Activated CD8-positive, alpha-beta memory T cell treated with anti-CD3 and anti-CD28 coated beads for 36 hours (primary cell): ENCODE data around the gene MED15. TPM values are rescaled to one million over a fixed set of nuclear protein-coding genes. Genes with fewer than 3 reads are reported as not detected.

Experiments used
- CTCF ChIA-PET: fragments of 350-600 bp; sonication (Branson Sonifier 250); formaldehyde crosslinking; loops from one replicate; lab custom pipeline; 2021; ENCODE audit warnings: antibody characterized with exemption; lab: Charles Lee
- POLR2A ChIA-PET: fragments of 350-600 bp; sonication (Branson Sonifier 250); formaldehyde crosslinking; loops from one replicate; lab custom pipeline; 2021; ENCODE audit warnings: antibody characterized with exemption; lab: Charles Lee
- total RNA-seq, 2 experiments: library from RNA; stranded (reverse); gene quantifications; one replicate each; pipeline ENCODE4 v1.2.3, GENCODE V29; 2021

The MED15 gene
- total RNA-seq, 2 experiments from 2014 or later, result 84.2 to 90.1 TPM

GRCh38 chr22:20569059-20570058 lies 61.9 kb downstream of the MED15 start:
- ChIA-PET CTCF (interaction anchor here (1.3 to 2.4 kb wide), 7 partner anchors 12 to 96 kb away, joined by 3 to 10 read pairs (median 4); no protein-coding TSS in a partner anchor), POLR2A (interaction anchor here (1.6 kb wide), 1 partner anchor 62 kb away, joined by 5 read pairs; the partner anchor contains the start of gene MED15)

GRCh38 chr22:20571078-20571503 lies 63.7 kb downstream of the MED15 start:
- CTCF ChIA-PET, result interaction anchor here (1.0 to 2.6 kb wide), 8 partner anchors 14 to 252 kb away, joined by 3 to 11 read pairs (median 4); partner anchors contain the start of genes DGCR6L and MED15
- POLR2A ChIA-PET, result no interaction called here

- POLR2A ChIA-PET, result no interaction called here
- CTCF ChIA-PET, result interaction anchor here (1.0 to 2.6 kb wide), 10 partner anchors 12 to 252 kb away, joined by 3 to 11 read pairs (median 3); partner anchors contain the start of genes DGCR6L and MED15
Measured at GRCh38 chr22:20571531-20572007, 64.2 kb downstream of the MED15 start.

- ChIA-PET POLR2A (no interaction called here), CTCF (interaction anchor here (0.6 to 2.6 kb wide), 7 partner anchors 11 to 80 kb away, joined by 3 to 11 read pairs (median 3); partner anchors contain the start of gene MED15)
Measured at GRCh38 chr22:20572132-20572802, 64.9 kb downstream of the MED15 start.

- ChIA-PET POLR2A (no interaction called here), CTCF (interaction anchor here (1.3 kb wide), 1 partner anchor 35 kb away, joined by 3 read pairs; no protein-coding TSS in a partner anchor)
Measured at GRCh38 chr22:20573176-20573832, 65.9 kb downstream of the MED15 start.

- ChIA-PET POLR2A (no interaction called here), CTCF (interaction anchor here (1.3 kb wide), 1 partner anchor 36 kb away, joined by 3 read pairs; no protein-coding TSS in a partner anchor)
Measured at GRCh38 chr22:20573833-20574615, 66.6 kb downstream of the MED15 start.

GRCh38 chr22:20574920-20575353 lies 67.5 kb downstream of the MED15 start:
- POLR2A ChIA-PET, result interaction anchor here (0.6 kb wide), 3 partner anchors 9 to 25 kb away, joined by 3 to 7 read pairs (median 4); no protein-coding TSS in a partner anchor
- CTCF ChIA-PET, result interaction anchor here (0.7 to 1.8 kb wide), 2 partner anchors 10 to 121 kb away, joined by 3 to 7 read pairs; no protein-coding TSS in a partner anchor

- ChIA-PET CTCF (interaction anchor here (0.7 to 1.8 kb wide), 2 partner anchors 11 to 122 kb away, joined by 3 to 7 read pairs; no protein-coding TSS in a partner anchor), POLR2A (interaction anchor here (0.6 kb wide), 3 partner anchors 10 to 25 kb away, joined by 3 to 7 read pairs (median 4); no protein-coding TSS in a partner anchor)
Measured at GRCh38 chr22:20575724-20576444, 68.5 kb downstream of the MED15 start.

- ChIA-PET CTCF (no interaction called here), POLR2A (no interaction called here)
Measured at GRCh38 chr22:20576445-20576816, 69.0 kb downstream of the MED15 start.

- ChIA-PET POLR2A (no interaction called here), CTCF (no interaction called here)
Measured at GRCh38 chr22:20577045-20577444, 69.6 kb downstream of the MED15 start.

GRCh38 chr22:20577549-20577975 lies 70.2 kb downstream of the MED15 start:
- ChIA-PET POLR2A (no interaction called here), CTCF (no interaction called here)

GRCh38 chr22:20578192-20578591 lies 70.8 kb downstream of the MED15 start:
- ChIA-PET CTCF (no interaction called here), POLR2A (no interaction called here)

GRCh38 chr22:20578707-20579106 lies 71.3 kb downstream of the MED15 start:
- ChIA-PET CTCF (no interaction called here), POLR2A (interaction anchor here (0.7 kb wide), 1 partner anchor 57 kb away, joined by 4 read pairs; no protein-coding TSS in a partner anchor)

- ChIA-PET POLR2A (interaction anchor here (0.7 kb wide), 1 partner anchor 58 kb away, joined by 4 read pairs; no protein-coding TSS in a partner anchor), CTCF (interaction anchor here (0.6 kb wide), 1 partner anchor 13 kb away, joined by 3 read pairs; no protein-coding TSS in a partner anchor)
Measured at GRCh38 chr22:20579273-20580120, 72.1 kb downstream of the MED15 start.

GRCh38 chr22:20580179-20580578 lies 72.8 kb downstream of the MED15 start:
- ChIA-PET POLR2A (no interaction called here), CTCF (interaction anchor here (0.6 to 1.0 kb wide), 2 partner anchors 12 to 26 kb away, joined by 3 read pairs; no protein-coding TSS in a partner anchor)
